Sigmoid colon (tissue), 3 donors: Measurements from ENCODE around the gene CCDC180.

Experiments used
- CTCF ChIP-seq, 4 experiments: fragments of 450-650 bp in 3 of 4; fragments of 200-600 bp in 1 of 4; IDR thresholded peaks; one replicate each; pipeline ENCODE4 v1.5.1; 2016 to 2019; ENCODE audit warnings: antibody characterized with exemption in 4 of 4, mild to moderate bottlenecking in 3 of 4, moderate library complexity in 2 of 4
- POLR2A ChIP-seq, 2 donors: fragments of 450-650 bp; IDR thresholded peaks; one replicate each; pipeline ENCODE4 v1.6.1; 2016; ENCODE audit warnings: antibody characterized with exemption in 2 of 2, mild to moderate bottlenecking in 2 of 2, moderate library complexity in 2 of 2

- no peak for TF ChIP-seq POLR2A (IDR thresholded peaks at IDR 0.05)
- TF ChIP-seq CTCF (IDR thresholded peaks at IDR 0.05) = no peak
Measured at GRCh38 chr9:97348871-97349270, 41.4 kb downstream of the CCDC180 start.
